DND-41 (cell line): Measurements from ENCODE around the gene LAPTM5.

Experiments used
- ATAC-seq: fragments of 200-7000 bp; cut with Tn5 transposase; 3 replicates; pipeline ENCODE4 v1.9.1; 2021; ENCODE audit warnings: low read depth; ENCODE audit not compliant: insufficient read depth
- DNase-seq: peaks from one replicate; pipeline ENCODE4 v3.0.0-alpha.2; 2020
- H2AFZ ChIP-seq: 2 replicates; pipeline ENCODE4 v1.6.0; 2012; ENCODE audit warnings: low read depth, low read length
- H3K27ac ChIP-seq: 2 replicates; pipeline ENCODE4 v1.5.1; 2012; ENCODE audit warnings: low read length, inconsistent platforms
- H3K27me3 ChIP-seq: fragments of 200-600 bp; sonication (generic); 2 replicates; pipeline ENCODE4 v1.6.0; 2012; ENCODE audit warnings: low read length, mild to moderate bottlenecking, inconsistent platforms; ENCODE audit not compliant: insufficient read depth, poor library complexity
- H3K36me3 ChIP-seq: 2 replicates; pipeline ENCODE4 v1.5.1; 2012; ENCODE audit warnings: low read length, inconsistent platforms; ENCODE audit not compliant: insufficient read depth
- H3K4me1 ChIP-seq: 2 replicates; pipeline ENCODE4 v1.5.1; 2012; ENCODE audit warnings: mild to moderate bottlenecking, low read length; ENCODE audit not compliant: insufficient read depth
- H3K4me2 ChIP-seq: 2 replicates; pipeline ENCODE4 v1.6.0; 2012; ENCODE audit warnings: mild to moderate bottlenecking, moderate library complexity, low read length, inconsistent platforms; ENCODE audit not compliant: insufficient read depth
- H3K4me3 ChIP-seq, 2 experiments: fragments of 200-600 bp in 1 of 2; shearing (Covaris generic) in 1 of 2; 2 replicates each; pipeline ENCODE4 v1.5.1; 2012 to 2016; ENCODE audit warnings: inconsistent platforms in 2 of 2, low read length in 2 of 2, mild to moderate bottlenecking in 2 of 2, low read depth in 1 of 2, moderate library complexity in 1 of 2
- H3K79me2 ChIP-seq: 2 replicates; pipeline ENCODE4 v1.6.0; 2012; ENCODE audit warnings: low read length, inconsistent platforms; ENCODE audit not compliant: insufficient read depth
- H3K9ac ChIP-seq: 2 replicates; pipeline ENCODE4 v1.6.0; 2012; ENCODE audit warnings: low read depth, mild to moderate bottlenecking, inconsistent platforms, low read length, moderate library complexity
- H3K9me3 ChIP-seq: 2 replicates; pipeline ENCODE4 v1.5.1; 2012; ENCODE audit warnings: low read length, moderate library complexity, mild to moderate bottlenecking, inconsistent platforms; ENCODE audit not compliant: insufficient read depth, severe bottlenecking
- H4K20me1 ChIP-seq: 2 replicates; pipeline ENCODE4 v1.6.0; 2012; ENCODE audit warnings: low read length; ENCODE audit not compliant: insufficient read depth
- EZH2 ChIP-seq: IDR thresholded peaks from 3 replicates; pipeline ENCODE4 v1.6.1; 2012; ENCODE audit warnings: borderline replicate concordance, low read depth, mild to moderate bottlenecking, moderate library complexity, low read length, inconsistent platforms; ENCODE audit not compliant: severe bottlenecking
- TF ChIP-seq, protein P1 (sequence below): IDR thresholded peaks from 2 replicates; pipeline ENCODE4 v1.5.1; 2012; ENCODE audit warnings: borderline replicate concordance, low read length, moderate library complexity, mild to moderate bottlenecking; ENCODE audit not compliant: poor library complexity, severe bottlenecking; ENCODE audit errors: extremely low read depth

Gene LAPTM5

DNA sequence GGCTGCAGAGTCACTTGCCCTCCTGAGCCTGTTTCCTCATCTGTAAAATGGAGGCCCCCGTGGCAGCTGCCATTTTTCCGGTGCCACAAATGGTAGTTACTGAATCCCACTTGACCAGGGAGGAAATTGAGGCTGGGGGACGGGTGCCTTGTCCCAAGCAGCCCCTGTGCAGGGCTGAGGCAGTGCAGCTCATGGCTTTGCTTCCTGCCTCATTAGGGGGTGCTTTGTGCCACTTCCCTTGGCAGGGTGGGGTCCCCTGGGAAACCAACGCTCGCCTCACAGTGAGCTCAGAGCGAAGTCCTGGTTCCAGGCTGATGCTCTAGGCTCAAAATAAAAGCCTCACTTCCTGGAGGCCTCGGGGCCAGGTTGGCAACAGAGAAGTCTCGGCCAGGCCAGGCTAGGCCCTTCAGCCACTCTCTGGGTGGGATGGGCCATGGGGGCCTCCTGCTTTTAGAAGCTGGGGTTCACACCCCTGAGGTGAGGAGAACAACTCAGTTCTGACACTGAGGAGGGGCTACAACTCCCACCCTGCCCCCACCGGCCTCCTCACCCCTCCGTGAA is 6.8 kb downstream of the LAPTM5 start:
- peaks cover 71% of the 10 kb centered on the region for H3K4me1 ChIP-seq
- DNase-seq: peak; percentile 31
- peaks cover 5% of the 10 kb centered on the region for H4K20me1 ChIP-seq
- H3K4me3 ChIP-seq: no peak overlapping the region
- H3K9me3 ChIP-seq: no peaks in the 10 kb centered on the region
- H3K9ac ChIP-seq: no peak overlapping the region
- H3K27ac ChIP-seq: peak overlapping the region; percentile 56
- no peak overlapping the region for H3K4me2 ChIP-seq
- no peak for TF ChIP-seq EZH2
- TF ChIP-seq, protein P1, sequence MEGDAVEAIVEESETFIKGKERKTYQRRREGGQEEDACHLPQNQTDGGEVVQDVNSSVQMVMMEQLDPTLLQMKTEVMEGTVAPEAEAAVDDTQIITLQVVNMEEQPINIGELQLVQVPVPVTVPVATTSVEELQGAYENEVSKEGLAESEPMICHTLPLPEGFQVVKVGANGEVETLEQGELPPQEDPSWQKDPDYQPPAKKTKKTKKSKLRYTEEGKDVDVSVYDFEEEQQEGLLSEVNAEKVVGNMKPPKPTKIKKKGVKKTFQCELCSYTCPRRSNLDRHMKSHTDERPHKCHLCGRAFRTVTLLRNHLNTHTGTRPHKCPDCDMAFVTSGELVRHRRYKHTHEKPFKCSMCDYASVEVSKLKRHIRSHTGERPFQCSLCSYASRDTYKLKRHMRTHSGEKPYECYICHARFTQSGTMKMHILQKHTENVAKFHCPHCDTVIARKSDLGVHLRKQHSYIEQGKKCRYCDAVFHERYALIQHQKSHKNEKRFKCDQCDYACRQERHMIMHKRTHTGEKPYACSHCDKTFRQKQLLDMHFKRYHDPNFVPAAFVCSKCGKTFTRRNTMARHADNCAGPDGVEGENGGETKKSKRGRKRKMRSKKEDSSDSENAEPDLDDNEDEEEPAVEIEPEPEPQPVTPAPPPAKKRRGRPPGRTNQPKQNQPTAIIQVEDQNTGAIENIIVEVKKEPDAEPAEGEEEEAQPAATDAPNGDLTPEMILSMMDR: no peak
- H2AFZ ChIP-seq: no peak overlapping the region
- 0 out of 3 replicates have a peak, but pooled peaks have one; percentile 27 for ATAC-seq
- H3K79me2 ChIP-seq: peaks cover 29% of the 10 kb centered on the region
- H3K36me3 ChIP-seq: no peaks in the 10 kb centered on the region
- no peaks in the 10 kb centered on the region for H3K27me3 ChIP-seq

DNA sequence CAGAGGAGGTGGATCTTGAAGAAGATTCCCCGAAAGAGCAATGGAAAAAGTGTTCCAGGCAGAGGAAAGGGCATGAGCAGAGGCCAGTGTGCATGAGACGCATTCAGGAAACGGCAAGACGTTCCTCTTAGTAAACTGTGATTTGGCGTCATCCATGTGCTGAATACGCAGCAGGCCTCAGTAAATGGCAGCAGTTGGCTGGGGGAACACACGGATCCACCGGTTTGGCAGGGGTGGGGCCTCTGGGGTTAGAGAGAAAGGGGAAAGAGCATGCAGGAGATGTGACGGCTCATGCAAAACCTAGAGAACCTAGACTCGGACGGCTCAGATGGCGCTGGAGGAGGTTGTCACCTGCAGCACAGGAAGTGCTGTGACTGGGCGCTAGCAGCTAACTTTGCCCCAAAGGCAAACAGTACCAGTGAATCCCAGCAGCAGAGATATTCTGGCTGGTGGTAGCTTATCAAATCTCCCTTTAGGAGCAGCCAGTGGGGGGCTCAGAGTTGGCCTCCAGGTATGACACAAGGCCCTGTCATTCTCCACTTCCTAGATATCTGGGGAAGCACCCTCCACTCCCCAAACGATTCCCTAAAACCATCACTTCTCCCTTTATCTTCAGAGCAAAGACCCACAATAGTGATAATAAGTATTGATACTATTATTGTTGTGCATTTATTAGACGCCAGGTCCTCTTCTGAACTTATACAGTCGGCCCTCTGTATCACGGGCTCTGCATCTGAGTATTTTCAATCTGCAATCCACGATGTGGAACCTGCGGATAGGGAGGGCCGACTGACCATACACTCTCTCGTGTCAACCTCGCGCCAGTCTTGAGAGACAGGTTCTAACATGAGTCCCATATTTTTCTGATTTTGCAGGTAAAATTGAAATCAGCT is 7.6 kb downstream of the LAPTM5 start:
- TF ChIP-seq EZH2: no peak
- TF ChIP-seq, protein P1: no peak
- H3K9ac ChIP-seq: no peak overlapping the region
- no peak overlapping the region for H3K4me2 ChIP-seq
- H3K9me3 ChIP-seq: no peaks in the 10 kb centered on the region
- H3K4me1 ChIP-seq: peaks cover 62% of the 10 kb centered on the region
- peak; percentile 47 for DNase-seq
- H3K4me3 ChIP-seq: no peak overlapping the region
- H2AFZ ChIP-seq: no peak overlapping the region
- H3K27me3 ChIP-seq: no peaks in the 10 kb centered on the region
- H4K20me1 ChIP-seq: no peaks in the 10 kb centered on the region
- no peaks in the 10 kb centered on the region for H3K36me3 ChIP-seq
- ATAC-seq: peak; percentile 66
- H3K79me2 ChIP-seq: peaks cover 21% of the 10 kb centered on the region
- H3K27ac ChIP-seq: peak overlapping the region; percentile 56

DNA sequence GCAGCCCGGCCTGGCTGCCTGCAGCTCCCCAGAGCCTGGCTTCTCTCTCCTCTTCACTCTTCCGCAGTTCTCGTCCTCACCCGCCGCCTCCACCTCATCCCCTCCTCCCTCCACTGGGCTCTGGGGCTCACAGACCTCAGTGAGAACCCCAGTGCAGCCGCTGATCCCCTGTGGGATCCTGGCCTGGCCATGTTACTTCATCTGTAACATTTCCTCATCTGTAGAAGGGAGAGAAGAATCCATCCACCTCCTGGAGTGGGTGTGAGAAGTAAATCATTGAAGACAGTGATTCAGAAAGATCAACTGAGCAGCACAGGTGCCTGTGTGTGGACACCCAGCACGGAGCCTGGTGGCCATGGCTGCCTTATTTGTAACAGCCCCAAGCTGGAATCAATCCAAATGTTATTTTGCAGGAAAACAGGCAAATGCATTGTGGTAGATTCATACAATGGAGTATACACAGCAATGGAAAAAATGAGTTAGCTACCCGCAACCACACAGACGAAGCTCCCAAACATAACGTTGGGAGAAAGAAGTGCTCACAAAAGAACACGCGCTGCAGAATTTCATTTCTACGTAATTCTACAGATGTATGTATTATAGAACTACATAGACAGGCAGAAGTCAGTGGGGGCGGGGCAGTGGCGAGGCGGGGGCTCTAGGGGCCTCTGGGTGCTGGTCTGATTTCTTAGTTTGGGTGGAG is 8.7 kb downstream of the LAPTM5 start:
- peaks cover 65% of the 10 kb centered on the region for H3K4me1 ChIP-seq
- no peak for ATAC-seq
- no peak overlapping the region for H3K4me2 ChIP-seq
- H4K20me1 ChIP-seq: no peaks in the 10 kb centered on the region
- H3K9me3 ChIP-seq: no peaks in the 10 kb centered on the region
- no peak for DNase-seq
- no peak for TF ChIP-seq EZH2
- TF ChIP-seq, protein P1: no peak
- no peaks in the 10 kb centered on the region for H3K27me3 ChIP-seq
- no peaks in the 10 kb centered on the region for H3K36me3 ChIP-seq
- peaks cover 13% of the 10 kb centered on the region for H3K79me2 ChIP-seq
- H2AFZ ChIP-seq: no peak overlapping the region
- H3K27ac ChIP-seq: peak overlapping the region; percentile 56
- H3K9ac ChIP-seq: no peak overlapping the region; the same call in 1 of the 2 replicates
- no peak overlapping the region for H3K4me3 ChIP-seq
